Upper lobe of right lung (tissue), 1 donor: Measurements from ENCODE around the gene SKOR1. TPM values are rescaled to one million over a fixed set of nuclear protein-coding genes. Genes with fewer than 3 reads are reported as not detected.
A peak's percentile ranks its signal among the peaks of the same experiment; 100 is the strongest.

Experiments used
- ATAC-seq: fragments of 200-7000 bp; cut with Tn5 transposase; one replicate; pipeline ENCODE4 v1.9.1; 2020; ENCODE audit warnings: mild to moderate bottlenecking, moderate library complexity
- DNase-seq: peaks from one replicate; pipeline ENCODE4 v3.0.0-alpha.2; 2020
- H3K27ac ChIP-seq: fragments of 200-600 bp; one replicate; pipeline ENCODE4 v1.8.0; 2022
- H3K27me3 ChIP-seq: fragments of 200-600 bp; one replicate; pipeline ENCODE4 v1.8.0; 2022; ENCODE audit warnings: mild to moderate bottlenecking
- H3K36me3 ChIP-seq: fragments of 200-600 bp; one replicate; pipeline ENCODE4 v1.8.0; 2022
- H3K4me1 ChIP-seq: fragments of 200-600 bp; one replicate; pipeline ENCODE4 v1.8.0; 2022
- H3K4me3 ChIP-seq: fragments of 200-600 bp; one replicate; pipeline ENCODE4 v1.8.0; 2022; ENCODE audit warnings: mild to moderate bottlenecking
- H3K9me3 ChIP-seq: fragments of 200-600 bp; one replicate; pipeline ENCODE4 v1.8.0; 2022
- intact Hi-C: fragments of 100-400 bp; cut with DNase I; formaldehyde crosslinking; loops from one replicate; pipeline ENCODE4 v1.11.0; 2022
- total RNA-seq: library from RNA; stranded (reverse); fragmentation: NEBNext Ultra II Directional; extraction: Animal tissue kit (Norgen Biotek cat#: 25700); gene quantifications from one replicate; pipeline ENCODE4 v1.2.1, GENCODE V29; 2021
- TF ChIP-seq, protein P1 (sequence below): fragments of 200-600 bp; IDR thresholded peaks from one replicate; pipeline ENCODE4 v1.8.0; 2022; ENCODE audit warnings: antibody characterized with exemption
- donor health status: DM: no; HTN: yes; CAD: no; lungs with severe emphysema.

Gene SKOR1
- total RNA-seq, 1 donor from 2014 or later: 0.52 TPM

DNA sequence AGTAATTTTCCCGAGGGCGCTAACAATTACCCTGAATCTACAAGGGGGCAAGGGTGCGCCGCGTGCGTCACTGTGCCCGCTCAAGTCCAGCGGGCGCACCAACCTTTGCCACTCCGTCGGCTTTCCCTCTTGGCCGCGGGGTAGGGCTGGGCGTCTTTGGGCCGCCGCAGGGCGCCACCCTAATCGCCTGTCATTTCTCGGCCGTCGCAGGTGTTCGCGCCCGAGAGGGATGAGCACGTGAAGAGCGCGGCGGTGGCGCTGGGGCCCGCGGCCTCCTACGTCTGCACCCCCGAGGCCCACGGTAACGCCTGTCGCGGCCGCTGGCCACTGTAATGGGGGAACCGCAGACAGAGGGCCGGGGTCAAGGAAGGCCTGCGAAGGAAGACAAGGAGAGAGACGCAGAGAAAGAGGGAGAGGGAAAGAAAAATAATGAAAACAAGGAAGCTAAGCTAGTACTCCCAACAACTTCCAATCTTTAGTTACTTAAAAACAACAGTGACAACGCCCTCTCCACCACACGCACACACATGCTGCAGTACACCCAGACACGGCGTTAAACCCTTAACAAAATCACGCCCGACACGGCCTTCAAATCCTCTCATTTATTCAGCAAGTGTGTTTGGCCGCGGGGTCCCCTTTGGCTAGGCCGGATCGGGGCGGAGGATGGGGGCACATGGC is 3.8 kb downstream of the SKOR1 start:
- intact Hi-C loops: no loop called here
- no peaks in the 10 kb centered on the region for H3K9me3 ChIP-seq
- ATAC-seq (no peak), DNase-seq (peak; percentile 51)
- no peaks in the 10 kb centered on the region for H3K36me3 ChIP-seq
- peaks cover 47% of the 10 kb centered on the region for H3K4me1 ChIP-seq
- TF ChIP-seq, protein P1, sequence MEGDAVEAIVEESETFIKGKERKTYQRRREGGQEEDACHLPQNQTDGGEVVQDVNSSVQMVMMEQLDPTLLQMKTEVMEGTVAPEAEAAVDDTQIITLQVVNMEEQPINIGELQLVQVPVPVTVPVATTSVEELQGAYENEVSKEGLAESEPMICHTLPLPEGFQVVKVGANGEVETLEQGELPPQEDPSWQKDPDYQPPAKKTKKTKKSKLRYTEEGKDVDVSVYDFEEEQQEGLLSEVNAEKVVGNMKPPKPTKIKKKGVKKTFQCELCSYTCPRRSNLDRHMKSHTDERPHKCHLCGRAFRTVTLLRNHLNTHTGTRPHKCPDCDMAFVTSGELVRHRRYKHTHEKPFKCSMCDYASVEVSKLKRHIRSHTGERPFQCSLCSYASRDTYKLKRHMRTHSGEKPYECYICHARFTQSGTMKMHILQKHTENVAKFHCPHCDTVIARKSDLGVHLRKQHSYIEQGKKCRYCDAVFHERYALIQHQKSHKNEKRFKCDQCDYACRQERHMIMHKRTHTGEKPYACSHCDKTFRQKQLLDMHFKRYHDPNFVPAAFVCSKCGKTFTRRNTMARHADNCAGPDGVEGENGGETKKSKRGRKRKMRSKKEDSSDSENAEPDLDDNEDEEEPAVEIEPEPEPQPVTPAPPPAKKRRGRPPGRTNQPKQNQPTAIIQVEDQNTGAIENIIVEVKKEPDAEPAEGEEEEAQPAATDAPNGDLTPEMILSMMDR: no peak
- no peak overlapping the region for H3K27ac ChIP-seq
- peaks cover 100% of the 10 kb centered on the region for H3K27me3 ChIP-seq
- H3K4me3 ChIP-seq: no peak overlapping the region

DNA sequence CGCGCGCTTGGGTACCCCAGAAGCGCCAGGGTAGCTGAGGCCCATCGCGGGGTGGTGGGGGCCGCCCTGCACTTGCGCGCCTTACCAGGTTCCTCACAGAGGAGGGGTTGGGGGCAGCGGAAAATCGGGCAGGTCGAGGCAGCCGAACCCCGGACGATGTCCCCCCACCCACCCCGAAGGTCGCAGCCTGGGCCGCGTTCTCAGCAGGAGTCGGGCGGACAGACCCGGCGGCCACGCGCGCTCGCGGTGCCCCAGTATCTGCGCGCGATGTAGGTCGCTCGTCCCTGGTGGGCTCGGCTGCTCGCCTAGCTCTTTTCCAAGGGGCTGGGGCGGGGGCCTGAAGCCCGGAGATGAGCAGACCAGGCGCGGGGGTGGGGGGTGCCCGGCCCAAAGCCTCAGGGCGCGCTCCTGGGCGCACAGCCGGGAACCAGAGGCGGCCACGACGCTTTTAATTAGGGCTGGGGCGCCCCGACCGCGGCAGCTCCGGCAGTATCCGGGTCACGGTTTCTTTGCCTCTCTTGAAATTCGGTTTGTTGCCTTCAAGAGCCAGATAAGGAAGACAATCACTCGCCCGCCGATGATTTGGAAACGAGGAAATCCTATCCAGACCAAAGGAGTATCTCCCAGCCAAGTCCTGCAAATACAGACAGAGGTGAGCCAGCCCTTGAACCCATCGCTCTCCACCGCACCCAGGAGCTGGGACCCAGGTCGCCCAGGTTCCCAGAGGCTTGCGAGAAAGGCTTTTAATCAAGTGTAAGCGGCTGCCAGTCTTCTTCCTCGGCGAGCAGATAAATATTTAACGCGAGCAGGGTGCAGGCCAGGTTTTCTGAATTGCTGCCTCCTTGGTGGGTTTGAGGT is 4.6 kb downstream of the SKOR1 start:
- H3K9me3 ChIP-seq: no peaks in the 10 kb centered on the region
- peaks cover 55% of the 10 kb centered on the region for H3K4me1 ChIP-seq
- H3K4me3 ChIP-seq: no peak overlapping the region
- TF ChIP-seq, protein P1: no peak
- no peaks in the 10 kb centered on the region for H3K36me3 ChIP-seq
- no peak overlapping the region for H3K27ac ChIP-seq
- DNase-seq (peak; percentile 55), ATAC-seq (no peak)
- intact Hi-C loops: loop anchor here (5.0 to 10.0 kb wide), 3 partner anchors 305 to 885 kb away; partner anchors contain the start of gene C15orf61
- H3K27me3 ChIP-seq: peaks cover 100% of the 10 kb centered on the region

DNA sequence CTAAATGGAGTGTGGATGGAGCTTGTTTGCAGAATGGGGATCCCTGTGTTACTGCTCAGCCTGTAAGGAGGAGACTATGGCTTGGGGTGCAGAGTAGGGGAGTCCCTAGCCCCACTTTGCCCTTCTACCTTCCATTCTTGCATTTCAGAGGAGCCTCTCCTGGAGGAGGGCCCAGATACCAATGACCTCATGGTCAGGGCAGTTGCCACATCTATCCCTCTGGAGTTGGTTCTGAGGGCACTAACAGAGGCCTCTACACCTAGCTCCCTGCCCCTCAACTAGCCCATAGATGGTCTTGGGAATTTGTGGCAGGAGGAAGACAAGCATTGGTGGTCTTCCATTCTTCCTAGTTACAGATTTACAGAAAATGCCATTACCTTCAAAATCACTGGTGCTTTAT is 6.1 kb downstream of the SKOR1 start:
- H3K4me3 ChIP-seq: no peak overlapping the region
- DNase-seq: no peak
- no peaks in the 10 kb centered on the region for H3K36me3 ChIP-seq
- no peak overlapping the region for H3K27ac ChIP-seq
- peaks cover 60% of the 10 kb centered on the region for H3K4me1 ChIP-seq
- intact Hi-C loops: loop anchor here (5.0 to 10.0 kb wide), 3 partner anchors 307 to 887 kb away; partner anchors contain the start of gene C15orf61
- peaks cover 98% of the 10 kb centered on the region for H3K27me3 ChIP-seq
- no peak for ATAC-seq
- TF ChIP-seq, protein P1: no peak
- H3K9me3 ChIP-seq: no peaks in the 10 kb centered on the region

DNA sequence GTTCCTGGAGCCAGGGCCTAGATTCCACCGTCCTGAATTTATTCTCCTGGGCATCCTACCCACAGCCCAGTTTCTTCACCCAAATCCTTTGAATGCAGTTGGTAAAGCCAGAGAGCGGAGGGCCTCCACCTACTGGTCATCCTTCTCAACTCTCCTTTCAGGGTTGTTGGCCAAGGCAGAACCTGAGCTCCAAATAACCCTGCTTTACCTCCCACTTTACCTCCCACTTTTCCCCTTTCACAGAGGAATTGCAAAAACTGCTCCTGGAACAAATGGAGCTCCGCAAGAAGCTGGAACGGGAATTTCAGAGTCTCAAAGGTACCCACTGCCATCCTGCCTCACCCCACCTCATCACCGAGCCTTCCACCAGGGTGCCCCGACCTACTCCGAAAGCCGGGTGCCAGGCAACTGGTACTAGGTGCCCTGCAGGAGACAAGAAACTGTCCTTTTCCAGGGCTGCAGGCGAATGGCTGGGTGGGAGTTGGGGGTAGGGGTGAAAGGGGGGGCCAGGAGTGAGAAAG is 6.8 kb downstream of the SKOR1 start:
- DNase-seq (peak; percentile 43), ATAC-seq (no peak)
- Histone ChIP-seq H3K27ac (no peak overlapping the region), H3K4me3 (no peak overlapping the region), H3K27me3 (peaks cover 91% of the 10 kb centered on the region), H3K9me3 (no peaks in the 10 kb centered on the region), H3K4me1 (peaks cover 60% of the 10 kb centered on the region), H3K36me3 (no peaks in the 10 kb centered on the region)
- TF ChIP-seq, protein P1: no peak
- intact Hi-C loops: loop anchor here (5.0 to 10.0 kb wide), 3 partner anchors 307 to 887 kb away; partner anchors contain the start of gene C15orf61

DNA sequence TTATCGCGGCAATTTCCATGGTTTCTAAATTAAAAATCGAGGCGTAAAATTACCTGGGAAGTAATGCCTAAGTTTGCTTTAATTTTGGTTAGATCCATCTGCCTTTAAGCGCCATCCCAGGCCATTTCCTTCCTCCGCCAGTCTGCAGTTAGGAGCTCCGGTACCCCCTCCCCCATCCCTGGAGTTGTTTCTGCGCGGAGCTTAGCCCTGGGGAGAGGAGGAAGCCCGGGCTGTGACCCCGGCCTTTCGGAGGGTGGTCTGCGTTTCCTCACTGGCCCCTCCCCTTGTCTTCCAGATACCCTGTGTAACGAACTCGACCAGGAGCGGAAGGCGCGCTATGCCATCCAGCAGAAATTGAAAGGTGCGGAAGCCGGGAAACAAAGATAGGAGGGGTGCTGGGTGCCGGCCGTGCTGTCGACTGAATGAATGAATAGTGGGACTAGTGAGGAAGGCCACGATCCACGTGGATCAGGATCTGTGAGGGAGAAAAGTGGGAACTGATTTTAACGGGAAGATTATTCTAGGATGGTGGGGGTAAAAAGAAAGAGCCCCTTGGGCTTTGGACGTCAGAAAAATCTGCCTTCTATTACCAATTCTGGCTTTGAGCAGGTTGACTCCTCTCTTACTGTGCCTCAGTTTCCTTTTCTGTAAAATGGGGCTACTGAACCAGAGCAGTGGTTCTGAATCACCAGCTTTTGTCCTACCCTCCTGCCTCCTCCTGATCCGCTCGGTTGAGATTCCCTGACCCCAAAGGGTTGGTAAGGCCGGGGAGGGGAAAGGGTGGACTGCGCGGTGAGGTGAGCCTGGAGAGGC is 7.8 kb downstream of the SKOR1 start:
- no peak for ATAC-seq
- DNase-seq: no peak
- no peaks in the 10 kb centered on the region for H3K36me3 ChIP-seq
- H3K4me1 ChIP-seq: peaks cover 54% of the 10 kb centered on the region
- H3K4me3 ChIP-seq: peak overlapping the region; percentile 45
- H3K27ac ChIP-seq: no peak overlapping the region
- TF ChIP-seq, protein P1: no peak
- no peaks in the 10 kb centered on the region for H3K9me3 ChIP-seq
- H3K27me3 ChIP-seq: peaks cover 81% of the 10 kb centered on the region
- intact Hi-C loops: loop anchor here (5.0 to 10.0 kb wide), 3 partner anchors 308 to 888 kb away; partner anchors contain the start of gene C15orf61
